Measurements from ENCODE around the gene MICAL2. TPM values are rescaled to one million over a fixed set of nuclear protein-coding genes. Genes with fewer than 3 reads are reported as not detected.

The MICAL2 gene
- total and polyA plus RNA-seq, 2 donors (not counting 1 experiment from before 2014, with no cell fraction given): 0.32 to 0.40 TPM

DNA sequence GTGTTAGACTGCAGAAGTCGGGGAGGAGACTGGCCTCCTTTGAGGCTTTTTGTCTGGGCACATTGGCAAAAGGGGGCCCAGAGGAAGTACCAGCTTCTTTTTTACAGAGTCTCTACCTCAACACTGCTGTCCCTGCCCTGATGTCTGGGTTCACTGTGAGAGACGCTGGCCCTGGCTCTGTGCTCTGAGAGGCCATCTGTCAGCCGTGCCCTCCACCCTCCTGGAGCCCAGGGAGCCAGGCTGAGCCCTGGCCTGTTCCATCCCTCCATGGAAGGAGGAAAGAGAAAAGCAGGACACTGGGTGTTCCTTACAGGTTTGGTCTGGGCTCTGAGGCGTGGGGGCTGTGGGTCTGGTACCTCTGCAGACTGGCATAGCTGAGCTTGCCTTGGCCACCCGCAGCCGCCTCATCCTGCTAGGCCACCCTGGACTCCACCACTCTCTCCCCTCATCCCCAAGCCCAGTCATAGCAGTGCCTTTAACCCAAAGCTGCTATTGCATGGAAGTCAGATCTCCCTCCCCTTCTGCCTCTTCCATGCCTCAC lies 161.5 kb downstream of the MICAL2 start:
- H3K27ac Mint-ChIP-seq: no peak overlapping the region
- no peaks in the 10 kb centered on the region for H3K4me1 ChIP-seq (ENCODE audit: control insufficient read depth in 2 of 2, insufficient read depth in 2 of 2, low read length in 2 of 2)
- CTCF ChIA-PET: interaction anchor here (1.3 kb wide), 1 partner anchor 10 kb away, joined by 4 read pairs; no protein-coding TSS in a partner anchor

DNA sequence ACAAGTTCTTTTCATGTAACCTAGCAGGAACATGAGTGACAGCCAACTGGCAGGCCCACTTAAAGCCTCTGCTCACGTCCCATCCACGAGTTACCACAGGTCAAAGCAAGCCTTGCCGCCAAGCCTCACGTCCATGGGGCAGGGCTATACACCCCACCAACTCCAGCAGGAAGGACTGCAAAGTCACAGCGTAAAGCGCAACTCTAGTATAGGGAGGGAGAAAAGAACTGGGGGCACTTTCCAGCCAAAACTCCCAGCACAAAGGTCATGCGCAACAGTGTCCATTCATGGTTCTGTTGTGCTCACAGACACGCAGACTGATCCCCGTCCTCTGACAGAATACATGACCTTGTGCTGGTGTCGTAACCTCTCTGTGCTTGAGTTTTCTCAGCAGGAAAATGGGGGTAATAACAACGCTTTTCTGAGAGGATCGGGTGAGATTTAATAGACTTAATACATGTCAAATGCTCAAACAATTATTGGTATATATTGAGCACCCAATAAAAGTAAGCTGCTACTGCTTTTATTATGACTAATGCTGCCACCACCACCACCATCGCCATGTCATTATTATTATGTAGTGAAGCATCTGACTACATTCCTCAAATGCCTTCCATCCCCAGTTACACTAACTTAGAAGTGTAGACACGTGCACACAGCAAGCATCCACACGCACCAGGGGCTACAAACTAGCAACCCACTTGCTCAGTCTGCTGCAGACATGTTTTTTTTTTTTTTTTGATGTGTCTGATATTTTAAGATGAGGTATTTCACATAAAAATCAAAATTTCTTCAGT lies 162.6 kb downstream of the MICAL2 start:
- TF ChIP-seq EZH2 (IDR thresholded peaks at IDR 0.05; ENCODE audit: borderline replicate concordance, insufficient read depth, low read depth, low read length, poor library complexity, severe bottlenecking): no peak
- TF ChIP-seq, protein P1, sequence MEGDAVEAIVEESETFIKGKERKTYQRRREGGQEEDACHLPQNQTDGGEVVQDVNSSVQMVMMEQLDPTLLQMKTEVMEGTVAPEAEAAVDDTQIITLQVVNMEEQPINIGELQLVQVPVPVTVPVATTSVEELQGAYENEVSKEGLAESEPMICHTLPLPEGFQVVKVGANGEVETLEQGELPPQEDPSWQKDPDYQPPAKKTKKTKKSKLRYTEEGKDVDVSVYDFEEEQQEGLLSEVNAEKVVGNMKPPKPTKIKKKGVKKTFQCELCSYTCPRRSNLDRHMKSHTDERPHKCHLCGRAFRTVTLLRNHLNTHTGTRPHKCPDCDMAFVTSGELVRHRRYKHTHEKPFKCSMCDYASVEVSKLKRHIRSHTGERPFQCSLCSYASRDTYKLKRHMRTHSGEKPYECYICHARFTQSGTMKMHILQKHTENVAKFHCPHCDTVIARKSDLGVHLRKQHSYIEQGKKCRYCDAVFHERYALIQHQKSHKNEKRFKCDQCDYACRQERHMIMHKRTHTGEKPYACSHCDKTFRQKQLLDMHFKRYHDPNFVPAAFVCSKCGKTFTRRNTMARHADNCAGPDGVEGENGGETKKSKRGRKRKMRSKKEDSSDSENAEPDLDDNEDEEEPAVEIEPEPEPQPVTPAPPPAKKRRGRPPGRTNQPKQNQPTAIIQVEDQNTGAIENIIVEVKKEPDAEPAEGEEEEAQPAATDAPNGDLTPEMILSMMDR (IDR thresholded peaks at IDR 0.05): no peak
- intact Hi-C loops (cut with micrococcal nuclease): no loop called here
- no peaks in the 10 kb centered on the region for H3K4me1 Mint-ChIP-seq
- Histone ChIP-seq H3K4me2 (replicated peaks; ENCODE audit: low read depth, low read length, poor library complexity, severe bottlenecking) (no peak overlapping the region), H3K79me2 (ENCODE audit: control insufficient read depth, insufficient read depth, low read length) (no peaks in the 10 kb centered on the region), H3K36me3 (replicated peaks in 1 of 2; ENCODE audit: control extremely low read depth in 1 of 2, control insufficient read depth in 1 of 2, extremely low read depth in 1 of 2, insufficient read depth in 2 of 2, low read length in 1 of 2) (no peaks in the 10 kb centered on the region), H3K4me1 (ENCODE audit: control insufficient read depth in 2 of 2, insufficient read depth in 2 of 2, low read length in 2 of 2) (no peaks in the 10 kb centered on the region), H3K4me3 (ENCODE audit: control extremely low read depth in 1 of 5, extremely low read depth in 1 of 5, insufficient read depth in 1 of 5, low read depth in 2 of 5, low read length in 4 of 5) (no peak overlapping the region), H2AFZ (ENCODE audit: insufficient read depth, low read depth, low read length, poor library complexity, severe bottlenecking) (no peak overlapping the region), H3K27ac (ENCODE audit: low read length in 2 of 2) (no peak overlapping the region), H3K9ac (ENCODE audit: low read length) (no peak overlapping the region), H3K27me3 (replicated peaks in 1 of 4; ENCODE audit: control extremely low read depth in 1 of 4, control insufficient read depth in 3 of 4, insufficient read depth in 4 of 4, low read length in 3 of 4) (no peaks in the 10 kb centered on the region), H4K20me1 (ENCODE audit: control insufficient read depth, insufficient read depth, low read length, poor library complexity, severe bottlenecking) (no peaks in the 10 kb centered on the region), H3K9me3 (ENCODE audit: control extremely low read depth in 1 of 3, control insufficient read depth in 2 of 3, insufficient read depth in 1 of 3, low read length in 2 of 3) (no peaks in the 10 kb centered on the region)
- H3K9me3 Mint-ChIP-seq (ENCODE audit: insufficient read depth): no peaks in the 10 kb centered on the region
- ChIA-PET POLR2A (no interaction called here), CTCF (interaction anchor here (1.1 kb wide), 1 partner anchor 12 kb away, joined by 3 read pairs; no protein-coding TSS in a partner anchor)
- no peak overlapping the region for H3K27ac Mint-ChIP-seq
- 96% methylated on average over 5 of the region's 15 CpGs for WGBS (ENCODE audit: insufficient coverage)
- H3K27me3 Mint-ChIP-seq: no peaks in the 10 kb centered on the region
- ATAC-seq (ENCODE audit: low read depth) (no peak), DNase-seq (no peak)
- H3K4me3 Mint-ChIP-seq: no peak overlapping the region

More for the DNA sequence above, 161.5 kb downstream of the MICAL2 start:
- Histone ChIP-seq H3K4me2 (replicated peaks; ENCODE audit: low read depth, low read length, poor library complexity, severe bottlenecking) (no peak overlapping the region), H3K27me3 (replicated peaks in 1 of 4; ENCODE audit: control extremely low read depth in 1 of 4, control insufficient read depth in 3 of 4, insufficient read depth in 4 of 4, low read length in 3 of 4) (no peaks in the 10 kb centered on the region), H3K36me3 (replicated peaks in 1 of 2; ENCODE audit: control extremely low read depth in 1 of 2, control insufficient read depth in 1 of 2, extremely low read depth in 1 of 2, insufficient read depth in 2 of 2, low read length in 1 of 2) (no peaks in the 10 kb centered on the region), H3K27ac (ENCODE audit: low read length in 2 of 2) (no peak overlapping the region), H3K4me3 (ENCODE audit: control extremely low read depth in 1 of 5, extremely low read depth in 1 of 5, insufficient read depth in 1 of 5, low read depth in 2 of 5, low read length in 4 of 5) (no peak overlapping the region), H4K20me1 (ENCODE audit: control insufficient read depth, insufficient read depth, low read length, poor library complexity, severe bottlenecking) (no peaks in the 10 kb centered on the region), H3K79me2 (ENCODE audit: control insufficient read depth, insufficient read depth, low read length) (no peaks in the 10 kb centered on the region), H2AFZ (ENCODE audit: insufficient read depth, low read depth, low read length, poor library complexity, severe bottlenecking) (no peak overlapping the region), H3K9ac (ENCODE audit: low read length) (no peak overlapping the region), H3K9me3 (ENCODE audit: control extremely low read depth in 1 of 3, control insufficient read depth in 2 of 3, insufficient read depth in 1 of 3, low read length in 2 of 3) (no peaks in the 10 kb centered on the region)
- intact Hi-C loops (cut with micrococcal nuclease): no loop called here
- Mint-ChIP-seq H3K4me1 (no peaks in the 10 kb centered on the region), H3K9me3 (ENCODE audit: insufficient read depth) (no peaks in the 10 kb centered on the region), H3K4me3 (no peak overlapping the region), H3K27me3 (peaks cover 4% of the 10 kb centered on the region)
- POLR2A ChIA-PET: no interaction called here
- ATAC-seq (ENCODE audit: low read depth) (no peak), DNase-seq (no peak)
- TF ChIP-seq, protein P1 (IDR thresholded peaks at IDR 0.05): no peak
- no peak for TF ChIP-seq EZH2 (IDR thresholded peaks at IDR 0.05; ENCODE audit: borderline replicate concordance, insufficient read depth, low read depth, low read length, poor library complexity, severe bottlenecking)
- 89% methylated on average over 5 of the region's 6 CpGs for WGBS (ENCODE audit: insufficient coverage)

All from B cell (primary cell).